ENCODE data around the gene CFAP97D1.
"Not testable (repeated sequence)": the region's sequence is repeated elsewhere in the genome, so short reads cannot be mapped to it uniquely, and the experiment has no call there.

The CFAP97D1 gene

DNA sequence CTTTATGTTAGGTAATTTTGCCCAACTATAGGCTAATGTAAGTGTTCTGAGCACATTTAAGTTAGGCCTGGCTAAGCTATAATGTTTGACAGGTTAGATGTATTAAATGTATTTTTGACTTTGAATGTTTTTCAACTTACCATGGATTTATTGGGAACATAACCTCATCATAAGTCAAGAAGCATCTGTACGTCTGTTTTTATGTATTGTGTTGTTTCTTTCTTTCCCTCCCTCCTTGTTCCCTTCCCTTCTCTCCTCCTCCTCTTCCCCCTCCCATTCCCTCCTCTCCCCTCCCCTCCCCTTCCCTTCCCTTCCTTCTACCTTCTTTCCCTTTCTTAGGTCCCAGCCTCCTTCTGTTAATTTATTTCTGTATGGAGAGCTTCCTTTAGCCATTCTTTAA lies 9.2 kb downstream of the CFAP97D1 start:
- TF ChIP-seq CTCF (IDR thresholded peaks at IDR 0.05; ENCODE audit: low read depth, low read length, missing control alignments), result no peak
- H3K4me3 ChIP-seq (ENCODE audit: low read depth, low read length), result no peak overlapping the region
- DNase-seq (ENCODE audit: low read depth), result no peak
- in situ Hi-C loops (cut with HindIII; ENCODE audit: low sequenced_read_pairs), result no loop called here

DNA sequence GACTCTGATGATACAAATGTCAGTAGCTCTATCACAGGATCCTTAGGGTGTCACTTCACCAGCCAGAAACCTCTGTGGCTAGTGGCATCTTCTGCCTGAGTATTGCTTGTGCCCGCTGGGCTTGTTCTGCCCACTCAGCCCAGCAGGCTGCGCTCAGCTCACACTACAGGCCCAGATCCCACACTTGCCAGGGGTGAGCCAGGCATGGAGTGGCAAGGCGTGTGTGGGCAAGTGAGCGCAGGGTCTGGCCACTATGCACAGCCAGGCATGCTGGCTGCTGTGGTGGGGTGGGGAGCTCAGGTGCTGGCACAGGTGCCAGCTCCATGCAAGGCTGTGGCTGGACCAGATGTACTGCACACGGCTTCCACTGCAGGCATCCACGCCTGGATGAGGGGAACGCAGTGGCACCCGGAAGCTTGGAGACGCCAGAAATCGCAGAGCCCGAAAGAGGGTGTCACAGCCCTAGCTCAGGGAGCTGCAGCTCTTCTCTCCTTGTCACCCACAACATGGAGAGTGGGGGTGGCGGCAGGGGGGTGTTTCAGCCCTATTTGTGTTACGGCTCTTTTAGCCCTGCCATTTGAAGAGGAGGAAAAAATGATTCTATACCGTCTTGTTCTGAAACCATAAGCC lies 10.2 kb downstream of the CFAP97D1 start:
- TF ChIP-seq CTCF (IDR thresholded peaks at IDR 0.05; ENCODE audit: low read depth, low read length, missing control alignments), result peak; percentile 20
- DNase-seq (ENCODE audit: low read depth), result no peak
- in situ Hi-C loops (cut with HindIII; ENCODE audit: low sequenced_read_pairs), result no loop called here
- H3K4me3 ChIP-seq (ENCODE audit: low read depth, low read length), result no peak overlapping the region

GRCh38 chr17:43791589-43791988 lies 11.4 kb downstream of the CFAP97D1 start:
- no peak for DNase-seq (ENCODE audit: low read depth)
- TF ChIP-seq CTCF (IDR thresholded peaks at IDR 0.05; ENCODE audit: low read depth, low read length, missing control alignments), result no peak
- no peak overlapping the region for H3K4me3 ChIP-seq (ENCODE audit: low read depth, low read length)
- in situ Hi-C loops (cut with HindIII; ENCODE audit: low sequenced_read_pairs), result no loop called here

GRCh38 chr17:43792668-43793067 lies 12.4 kb downstream of the CFAP97D1 start:
- in situ Hi-C loops (cut with HindIII; ENCODE audit: low sequenced_read_pairs); H3K4me3 ChIP-seq (ENCODE audit: low read depth, low read length); DNase-seq (ENCODE audit: low read depth): not testable (repeated sequence)

GRCh38 chr17:43798024-43798423 lies 17.8 kb downstream of the CFAP97D1 start:
- in situ Hi-C loops (cut with HindIII; ENCODE audit: low sequenced_read_pairs); DNase-seq (ENCODE audit: low read depth); H3K4me3 ChIP-seq (ENCODE audit: low read depth, low read length): not testable (repeated sequence)

GRCh38 chr17:43799047-43799446 lies 18.8 kb downstream of the CFAP97D1 start:
- no peak for TF ChIP-seq CTCF (IDR thresholded peaks at IDR 0.05; ENCODE audit: low read depth, low read length, missing control alignments)
- DNase-seq (ENCODE audit: low read depth), result no peak
- in situ Hi-C loops (cut with HindIII; ENCODE audit: low sequenced_read_pairs), result no loop called here
- H3K4me3 ChIP-seq (ENCODE audit: low read depth, low read length), result no peak overlapping the region

DNA sequence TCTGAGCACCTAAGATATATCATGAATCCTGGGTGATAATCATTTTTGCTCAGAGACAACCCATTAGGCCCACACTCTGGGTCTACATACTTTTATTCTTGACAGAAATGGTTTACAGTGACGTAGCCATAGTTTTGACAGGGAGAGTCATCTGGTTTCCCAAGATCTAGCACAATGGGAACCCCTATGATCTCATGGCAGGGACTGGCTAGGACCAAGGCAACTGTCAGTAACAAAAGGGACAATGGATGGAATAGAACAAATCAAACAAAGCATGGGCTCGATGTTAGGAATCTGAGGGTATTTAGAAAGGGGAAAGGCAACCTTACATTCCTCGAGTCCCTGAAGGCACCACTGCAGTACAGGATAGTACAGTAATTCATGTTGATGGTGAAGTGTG lies 20.5 kb downstream of the CFAP97D1 start:
- TF ChIP-seq CTCF (IDR thresholded peaks at IDR 0.05; ENCODE audit: low read depth, low read length, missing control alignments), result no peak
- no peak overlapping the region for H3K4me3 ChIP-seq (ENCODE audit: low read depth, low read length)
- DNase-seq (ENCODE audit: low read depth), result no peak
- in situ Hi-C loops (cut with HindIII; ENCODE audit: low sequenced_read_pairs), result no loop called here

DNA sequence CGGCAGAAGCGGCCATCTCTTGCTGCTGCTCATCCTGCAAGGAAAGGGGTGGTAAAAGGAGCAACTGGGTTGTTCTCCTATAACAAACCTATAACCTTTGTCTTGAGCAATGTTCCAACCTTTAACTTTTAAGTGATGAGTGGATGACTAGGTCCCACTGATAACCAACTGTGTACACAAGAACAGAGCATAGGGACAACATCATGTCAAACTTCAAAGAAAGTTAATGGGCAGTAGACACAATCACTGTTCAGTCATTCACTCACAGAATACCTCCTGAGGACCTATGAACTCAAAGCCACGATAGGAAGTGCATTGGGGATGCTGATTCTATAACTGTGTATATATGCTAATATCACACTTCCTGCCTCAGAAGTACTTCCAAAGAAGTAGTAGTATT lies 21.6 kb downstream of the CFAP97D1 start:
- no peak overlapping the region for H3K4me3 ChIP-seq (ENCODE audit: low read depth, low read length)
- in situ Hi-C loops (cut with HindIII; ENCODE audit: low sequenced_read_pairs), result no loop called here
- TF ChIP-seq CTCF (IDR thresholded peaks at IDR 0.05; ENCODE audit: low read depth, low read length, missing control alignments), result no peak

More for the DNA sequence above, 21.6 kb downstream of the CFAP97D1 start:
- DNase-seq (ENCODE audit: low read depth), result no peak
